Measurements from ENCODE around the gene KLK12.

- TF ChIP-seq EZH2 (IDR thresholded peaks at IDR 0.05; ENCODE audit: insufficient read depth, poor library complexity, severe bottlenecking) (no peak), EZH2phosphoT487 (IDR thresholded peaks at IDR 0.05; ENCODE audit: insufficient read depth, low read depth) (no peak)
These were observed 17.8 kb downstream of the KLK12 start for GRCh38 chr19:51016798-51017683.

Measured in GM23248 (cell line).